GM20431 (cell line): ENCODE measurements around the gene CBFA2T2.

ENCODE experiments used
- in situ Hi-C: fragments of 300-500 bp; cut with MseI, MboI; formaldehyde crosslinking; loops from one replicate; pipeline ENCODE4 v1.15.0; 2020; ENCODE audit warnings: low sequenced_read_pairs; ENCODE audit not compliant: unreplicated experiment

The CBFA2T2 gene

DNA sequence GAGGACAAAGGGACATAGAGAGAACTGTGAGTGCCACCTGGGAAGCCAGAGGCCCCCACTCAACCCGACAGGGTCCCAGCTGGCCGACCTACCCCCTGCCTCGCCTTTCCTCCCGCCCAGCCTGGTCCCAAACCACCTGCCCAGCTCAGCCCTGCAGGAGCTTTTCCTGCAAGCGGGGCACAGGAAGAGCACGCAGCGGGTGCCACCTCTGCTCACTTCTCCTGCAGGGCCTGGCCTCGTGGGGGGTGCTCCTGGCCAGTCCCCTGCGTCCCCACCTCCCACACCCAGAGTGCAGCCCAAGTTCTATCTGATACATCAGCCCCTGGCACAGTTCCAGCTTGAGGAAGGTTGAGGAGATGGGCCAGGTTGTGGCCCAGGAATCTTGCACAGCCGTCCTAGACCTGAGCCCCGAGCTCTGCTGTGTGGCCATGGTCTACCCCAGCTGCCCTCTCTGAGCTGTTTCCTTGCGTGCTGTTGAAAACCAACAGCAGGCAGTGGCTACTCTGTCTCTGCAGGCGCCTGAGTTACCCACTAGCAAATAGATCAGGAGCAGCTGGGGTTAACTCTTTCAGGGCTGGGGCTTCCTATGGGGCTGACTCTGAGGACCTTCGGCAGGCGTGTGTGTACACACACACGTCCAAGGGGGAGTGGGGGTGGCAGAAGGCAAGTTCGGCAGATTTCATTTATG lies 182.7 kb downstream of the CBFA2T2 start:
- in situ Hi-C loops: no loop called here

DNA sequence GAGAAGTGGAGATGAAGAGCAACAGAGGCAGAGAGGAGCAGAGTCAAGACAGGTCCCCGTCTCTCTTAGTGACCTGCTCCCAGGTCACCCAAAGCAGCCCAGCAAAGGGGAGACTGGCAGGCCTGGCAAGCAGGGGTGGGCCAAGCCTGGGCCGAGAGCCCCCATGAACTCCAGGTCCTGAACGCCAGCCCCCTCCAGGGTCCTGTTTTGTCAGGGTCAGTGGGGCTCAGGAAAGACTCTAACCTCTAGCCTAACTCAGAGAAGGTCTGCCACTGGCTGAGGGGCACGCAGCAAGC lies 183.2 kb downstream of the CBFA2T2 start:
- in situ Hi-C loops: no loop called here

DNA sequence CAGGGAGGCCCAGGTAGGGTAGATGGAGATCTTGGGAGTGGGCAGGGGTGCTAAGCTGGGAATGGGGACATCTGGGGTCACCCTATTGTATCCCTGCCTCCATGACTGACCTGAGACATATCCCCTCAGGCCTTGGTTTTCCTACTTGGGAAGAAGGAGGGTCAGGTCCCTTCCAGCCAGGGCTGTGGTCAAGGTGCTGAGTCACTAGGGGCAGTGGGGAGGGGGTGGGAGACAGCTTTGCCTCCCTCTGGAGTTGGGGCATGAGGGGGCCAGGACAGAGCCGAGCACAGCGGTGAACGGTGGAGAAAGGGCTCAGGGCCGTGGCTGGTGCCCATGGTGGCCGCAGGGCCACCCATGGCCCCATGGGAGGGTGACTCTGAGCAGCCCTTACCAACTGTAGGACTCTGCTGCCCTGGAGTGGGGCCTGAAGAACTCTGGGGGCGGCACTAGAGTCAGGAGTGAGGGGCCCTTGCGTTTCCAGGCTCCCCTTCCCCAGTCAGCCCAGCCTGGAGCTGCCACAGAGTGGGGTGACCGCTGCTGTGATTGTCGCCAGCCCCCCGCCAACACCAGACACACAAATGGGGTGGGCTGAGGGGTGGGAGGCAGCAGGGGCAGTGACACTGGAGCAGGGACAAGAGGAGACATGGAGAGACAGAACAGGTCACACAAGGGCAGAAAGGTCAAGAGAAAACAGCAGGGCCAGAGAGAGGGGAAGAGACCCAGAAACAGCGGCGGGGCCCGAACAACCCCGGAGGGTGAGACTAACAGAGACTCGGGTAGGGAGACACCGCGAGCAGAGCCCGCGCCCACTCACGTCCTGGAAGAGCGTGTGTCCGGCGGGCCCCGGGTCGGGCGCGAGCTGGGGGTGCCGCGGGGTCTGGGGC lies 183.8 kb downstream of the CBFA2T2 start:
- in situ Hi-C loops: no loop called here

DNA sequence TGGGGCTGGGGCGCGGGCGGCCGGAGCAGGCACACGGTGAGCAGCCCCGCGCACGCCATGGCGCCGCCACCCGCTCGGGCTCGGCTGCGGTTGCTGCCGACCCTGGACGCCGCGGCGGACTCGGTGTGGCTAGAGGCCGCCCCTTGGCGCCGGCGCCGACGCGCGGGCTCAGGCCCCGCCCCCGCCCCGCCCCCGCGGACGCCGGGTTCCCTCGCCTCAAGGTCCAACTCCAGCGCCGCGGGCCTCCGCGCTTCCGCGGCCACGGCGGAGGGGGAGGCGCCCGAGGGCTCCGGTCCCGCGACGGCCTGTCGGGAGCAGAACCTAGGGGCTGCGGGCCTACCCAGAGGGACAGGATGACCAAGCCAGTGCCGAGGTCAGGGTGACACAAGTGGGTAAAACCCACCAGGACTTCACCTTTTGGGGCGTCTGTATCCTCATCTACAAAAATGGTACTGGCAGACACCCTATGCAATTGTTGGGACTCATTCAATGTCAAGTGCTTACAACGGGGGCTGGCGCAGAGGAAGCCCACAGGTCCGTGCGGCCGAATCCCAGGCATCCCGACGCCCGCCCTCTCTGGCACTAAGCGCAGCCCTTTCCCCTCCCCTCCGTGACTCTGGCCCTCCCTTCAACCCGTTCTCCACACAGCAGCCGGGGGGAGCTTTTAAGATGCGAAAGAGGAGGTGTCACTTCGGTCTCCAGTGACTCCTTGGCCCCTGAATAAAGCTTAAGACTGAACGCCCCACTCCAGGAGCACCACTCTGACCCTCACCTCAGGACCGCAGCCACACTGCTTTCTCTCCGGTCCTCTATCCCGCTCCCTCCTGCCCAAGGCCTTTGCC lies 184.6 kb downstream of the CBFA2T2 start, which contains the start of gene NECAB3:
Gene NECAB3, minus strand, starts transcription at position 135 of the 842 bp plus-strand sequence. Its CDS starts 76 bp downstream, at position 59.
- in situ Hi-C loops: no loop called here

DNA sequence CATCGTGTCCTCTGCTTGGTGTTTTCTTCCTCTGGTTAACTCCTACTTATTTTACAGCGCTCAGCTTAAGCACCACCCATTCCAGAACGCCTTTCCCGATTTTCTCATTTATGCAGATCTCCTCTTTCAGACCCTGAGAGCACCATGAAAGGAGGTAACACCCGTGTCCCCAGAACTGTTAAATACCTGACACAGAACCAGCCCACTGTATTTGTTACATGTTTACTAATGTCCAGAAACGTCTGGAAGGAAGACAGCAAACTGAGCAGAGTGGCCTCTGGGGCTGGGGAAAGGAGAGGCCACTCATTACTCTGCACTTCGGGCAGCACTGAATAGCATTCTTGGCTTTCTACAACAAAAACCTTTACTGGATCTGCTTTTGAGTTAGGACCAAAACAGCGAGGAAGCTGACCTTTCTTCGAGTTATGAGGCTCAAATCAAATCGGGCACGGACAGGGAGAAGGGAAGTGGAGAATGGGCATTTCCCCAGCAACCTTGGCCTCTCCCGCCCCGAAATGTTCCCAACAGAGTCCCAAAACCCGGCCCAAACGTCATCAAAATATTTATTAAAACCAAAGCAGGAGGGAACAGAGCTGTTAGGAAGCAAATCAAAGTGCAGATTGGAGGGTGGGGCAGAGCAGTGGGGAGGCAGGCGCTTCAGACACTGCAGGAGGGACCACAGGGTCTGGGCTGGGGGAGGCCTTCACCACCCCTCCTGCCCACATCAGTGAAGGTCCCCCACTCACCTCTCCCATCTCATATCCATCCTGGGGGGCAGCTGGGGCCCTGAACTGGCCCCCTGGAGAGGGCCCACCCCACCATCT lies 185.5 kb downstream of the CBFA2T2 start:
- in situ Hi-C loops: no loop called here

DNA sequence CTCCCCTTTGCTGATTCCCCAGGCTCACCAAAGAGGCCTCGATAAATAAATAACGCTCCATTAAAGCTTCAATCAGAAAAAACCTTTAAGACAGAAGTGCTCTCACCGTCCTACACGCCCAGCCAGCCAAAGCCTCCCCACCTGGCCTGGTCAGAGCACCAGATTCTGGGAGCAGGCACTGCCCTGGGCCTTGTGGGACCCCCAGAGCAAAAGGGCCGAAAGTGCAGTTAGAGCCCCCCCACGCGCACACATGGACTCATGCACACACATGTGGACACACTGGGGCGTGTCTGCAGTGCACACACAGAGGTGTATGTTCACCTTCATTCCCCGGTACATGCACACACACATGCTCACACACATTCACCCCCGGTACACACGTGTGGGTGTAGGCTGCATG lies 186.2 kb downstream of the CBFA2T2 start:
- in situ Hi-C loops: no loop called here

DNA sequence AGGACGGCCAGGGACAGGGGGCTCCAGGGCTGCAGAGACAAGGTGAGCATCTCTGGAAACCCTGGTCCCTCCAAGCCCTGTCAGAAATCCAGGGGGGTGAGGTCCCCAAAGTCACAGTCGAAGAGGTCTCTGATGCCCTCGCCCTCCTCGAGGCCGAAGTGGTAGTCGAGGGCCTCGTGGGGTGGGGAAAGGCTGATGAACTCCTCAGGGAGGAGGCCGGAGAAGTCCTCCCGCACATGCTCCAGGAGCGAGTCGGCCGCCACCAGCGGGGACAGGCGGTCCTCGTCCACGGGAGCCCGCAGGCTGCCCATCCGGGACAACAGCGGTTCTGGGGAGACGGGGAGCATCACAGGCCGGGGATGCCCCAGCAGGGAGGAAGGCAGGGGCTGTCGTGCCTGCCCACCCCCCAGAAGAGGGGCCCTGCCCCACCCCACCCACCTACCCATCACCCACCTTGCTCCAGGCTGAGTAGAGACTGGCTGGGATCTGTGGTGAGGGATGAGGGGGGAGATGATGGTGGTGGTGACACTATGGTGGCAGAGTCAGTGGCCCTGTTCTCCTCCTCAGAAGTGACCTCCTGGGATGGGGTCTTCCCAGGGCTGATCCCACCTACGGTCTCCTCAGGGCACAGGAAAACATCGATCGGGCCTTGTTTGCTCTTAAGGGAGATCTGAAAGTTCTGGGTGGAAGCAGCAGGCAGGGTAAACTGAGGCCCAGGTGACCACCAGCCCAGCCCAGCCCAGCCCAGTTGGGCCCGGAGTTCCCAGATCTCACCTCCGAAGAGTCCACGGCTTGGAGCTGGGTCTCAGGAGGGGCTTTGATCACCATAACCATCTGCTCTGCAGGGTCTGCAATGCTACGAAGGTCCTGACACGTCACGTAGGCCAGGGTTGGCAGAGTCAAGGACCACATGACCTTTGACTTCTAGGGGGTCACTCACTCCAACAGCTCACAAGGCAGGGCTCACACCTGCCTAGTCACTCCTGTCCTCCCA lies 187.1 kb downstream of the CBFA2T2 start:
- in situ Hi-C loops: no loop called here

DNA sequence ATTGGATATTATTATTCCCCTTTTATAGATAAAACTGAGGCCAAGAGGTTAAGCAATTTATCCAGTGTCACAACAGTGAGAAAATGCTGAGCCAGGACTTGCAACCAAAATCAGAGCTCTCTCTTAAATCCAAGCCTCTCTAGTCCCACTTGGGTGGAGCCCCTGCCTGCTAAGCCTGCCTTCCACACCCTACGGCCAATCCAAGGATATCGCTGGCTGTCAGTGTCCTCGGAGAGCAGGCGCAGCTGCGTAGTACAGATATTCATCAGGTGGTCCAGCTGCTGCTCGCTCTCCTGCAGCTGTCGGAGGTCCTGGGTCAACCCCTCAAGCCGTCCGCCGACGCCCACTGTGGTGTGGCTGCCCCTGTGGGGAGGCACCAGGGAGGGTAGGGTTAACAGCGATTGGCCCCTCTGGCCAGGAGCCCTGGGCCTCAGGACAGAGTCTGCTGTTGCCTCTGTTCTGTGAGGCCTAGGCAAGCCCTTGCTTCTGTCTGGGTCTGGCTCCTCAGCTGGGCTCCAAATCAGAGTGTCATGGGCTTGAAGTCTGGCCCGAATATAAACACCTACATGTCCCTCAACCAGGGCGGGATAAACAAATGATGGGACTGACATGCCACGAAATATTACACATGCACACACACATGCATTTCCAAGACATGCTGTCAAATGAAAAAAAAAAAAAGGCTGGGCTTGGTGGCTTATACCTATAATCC lies 188.3 kb downstream of the CBFA2T2 start:
- in situ Hi-C loops: no loop called here

DNA sequence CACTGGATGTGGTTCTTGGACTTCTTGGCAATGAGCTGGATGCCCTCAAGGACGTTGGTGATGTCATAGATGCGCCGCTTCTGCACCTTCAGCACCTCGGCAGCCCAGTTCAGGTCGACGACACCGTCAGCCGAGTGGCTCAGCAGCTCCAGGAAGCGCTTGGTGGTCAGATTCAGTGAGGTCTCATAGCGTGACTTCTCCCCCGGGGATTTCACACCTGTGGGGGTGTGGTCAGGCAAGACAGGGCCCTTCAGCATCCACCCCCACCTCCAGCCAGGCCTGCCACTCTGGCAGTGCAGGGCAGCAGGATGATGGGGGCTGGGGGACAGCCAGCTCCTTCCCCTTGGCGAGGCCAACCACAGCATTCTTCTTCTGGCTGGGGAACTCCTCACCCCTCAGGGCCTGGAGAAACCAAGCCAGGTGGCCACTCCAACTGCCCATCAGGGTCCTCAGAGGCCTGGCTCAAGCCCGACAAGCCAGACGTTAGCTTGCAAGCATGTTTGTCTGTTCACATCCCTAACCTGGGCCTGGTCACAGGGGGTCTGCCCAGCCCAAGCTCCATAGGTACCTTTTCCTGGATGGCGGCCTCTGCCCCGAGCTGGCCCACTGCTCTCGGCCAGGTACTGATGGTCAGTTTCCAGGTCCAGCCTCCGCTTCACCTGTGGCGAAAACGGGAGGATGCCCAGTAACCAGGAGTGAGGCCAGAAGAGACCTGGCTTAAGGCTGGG lies 190.0 kb downstream of the CBFA2T2 start:
- in situ Hi-C loops: no loop called here

DNA sequence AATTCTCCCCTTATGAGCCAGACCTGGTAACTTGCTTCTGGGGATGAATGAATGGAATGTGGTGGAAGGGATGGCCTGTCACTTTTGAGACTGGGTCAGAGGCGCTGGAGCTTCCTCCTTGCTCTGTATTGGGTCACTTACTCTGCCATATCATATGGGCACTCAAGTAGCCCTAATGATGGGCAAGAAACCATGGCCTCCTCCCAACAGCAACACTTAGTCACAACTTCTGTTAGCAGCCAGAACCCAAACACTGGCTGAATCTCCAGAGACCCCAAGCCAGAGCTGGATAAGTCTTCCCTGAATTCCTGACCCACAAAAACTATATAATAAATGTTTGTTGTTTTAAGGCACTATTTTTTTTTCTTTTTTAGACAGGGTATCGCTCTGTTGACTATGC lies 190.8 kb downstream of the CBFA2T2 start:
- in situ Hi-C loops: no loop called here

DNA sequence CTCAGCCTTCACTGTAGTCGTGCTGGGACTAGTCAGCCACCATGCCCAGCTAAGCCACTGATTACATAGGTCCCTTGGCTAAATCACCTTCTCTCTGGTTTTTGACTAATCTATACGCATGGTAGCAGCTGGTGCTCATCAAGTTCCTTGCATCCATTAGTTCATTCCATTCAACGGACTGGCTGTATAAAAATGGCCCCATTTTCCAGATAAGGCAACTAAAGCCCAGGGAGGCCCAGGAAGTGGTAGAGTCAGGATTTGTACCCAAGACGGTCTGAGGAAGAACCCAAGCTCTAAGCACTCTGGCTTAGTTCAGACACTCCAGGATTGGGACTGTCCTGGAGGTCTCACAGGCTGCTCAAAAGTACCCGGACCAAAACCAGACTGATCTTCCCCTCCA lies 191.4 kb downstream of the CBFA2T2 start:
- in situ Hi-C loops: no loop called here

DNA sequence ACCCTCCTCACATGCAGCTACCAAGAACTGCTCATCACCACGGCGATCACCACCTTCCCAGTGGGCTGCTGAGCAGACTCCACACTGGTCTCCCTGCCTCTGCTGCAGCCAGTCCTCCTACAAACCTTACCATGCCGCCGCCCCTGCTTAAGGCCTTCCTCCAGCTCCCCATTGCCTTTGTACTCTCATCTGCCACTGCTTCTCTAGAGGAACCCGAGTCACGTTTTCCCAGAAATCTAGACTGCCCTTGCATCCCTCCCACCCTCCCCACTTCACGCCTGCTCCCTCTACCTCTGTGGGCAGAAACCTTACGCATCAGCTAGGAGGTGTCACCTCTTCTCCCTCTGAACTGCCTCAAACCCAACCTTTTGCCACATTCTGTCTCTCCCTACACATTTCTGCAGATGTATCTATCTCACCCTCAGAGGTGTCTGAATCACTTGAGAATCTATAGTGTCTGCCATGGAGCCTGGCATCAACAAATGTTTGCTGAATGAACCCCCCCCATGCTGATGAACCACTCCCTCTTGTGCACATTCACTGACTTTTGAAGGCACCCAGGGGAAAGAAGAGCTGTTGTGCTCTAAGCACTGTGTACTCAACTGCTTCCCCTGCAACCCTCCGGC lies 191.9 kb downstream of the CBFA2T2 start:
- in situ Hi-C loops: no loop called here

DNA sequence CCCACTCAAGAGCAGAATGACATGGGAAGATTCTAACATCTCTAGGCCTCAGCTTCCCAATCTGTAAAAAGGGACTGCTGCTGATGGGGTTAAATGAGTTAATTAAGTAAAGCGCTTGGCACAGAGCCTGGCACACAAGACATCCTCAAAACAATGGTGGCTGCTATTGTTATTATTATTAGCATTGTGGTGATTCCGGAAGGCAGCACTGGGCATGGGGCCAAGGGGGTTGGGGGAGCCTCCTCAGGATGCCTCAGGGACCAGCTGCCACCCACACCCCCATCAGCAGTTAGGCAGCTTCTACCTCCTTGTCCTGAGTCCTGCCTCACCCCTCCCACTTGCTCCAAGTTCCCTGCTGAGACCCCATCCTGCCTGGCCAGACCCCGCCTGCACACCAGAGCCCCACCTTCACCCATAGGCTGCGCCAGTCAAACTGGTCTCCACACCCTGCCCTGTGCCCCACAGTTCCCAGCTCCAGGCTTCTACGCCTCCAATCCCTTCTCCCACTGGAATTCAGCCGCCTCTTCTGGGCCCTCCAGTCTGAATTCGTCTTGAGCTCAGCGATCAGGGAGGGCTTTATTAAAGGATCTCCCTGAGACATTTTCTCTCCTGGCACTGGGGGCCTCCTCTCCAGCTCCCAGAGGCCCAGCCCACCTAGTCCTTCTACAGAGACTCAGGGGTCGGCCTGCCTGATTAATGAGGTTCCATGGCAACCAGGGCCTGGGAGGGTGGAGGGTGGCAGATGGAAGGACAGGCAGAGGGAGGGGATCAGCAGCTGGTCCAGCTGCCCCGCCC lies 194.8 kb downstream of the CBFA2T2 start:
- in situ Hi-C loops: no loop called here

DNA sequence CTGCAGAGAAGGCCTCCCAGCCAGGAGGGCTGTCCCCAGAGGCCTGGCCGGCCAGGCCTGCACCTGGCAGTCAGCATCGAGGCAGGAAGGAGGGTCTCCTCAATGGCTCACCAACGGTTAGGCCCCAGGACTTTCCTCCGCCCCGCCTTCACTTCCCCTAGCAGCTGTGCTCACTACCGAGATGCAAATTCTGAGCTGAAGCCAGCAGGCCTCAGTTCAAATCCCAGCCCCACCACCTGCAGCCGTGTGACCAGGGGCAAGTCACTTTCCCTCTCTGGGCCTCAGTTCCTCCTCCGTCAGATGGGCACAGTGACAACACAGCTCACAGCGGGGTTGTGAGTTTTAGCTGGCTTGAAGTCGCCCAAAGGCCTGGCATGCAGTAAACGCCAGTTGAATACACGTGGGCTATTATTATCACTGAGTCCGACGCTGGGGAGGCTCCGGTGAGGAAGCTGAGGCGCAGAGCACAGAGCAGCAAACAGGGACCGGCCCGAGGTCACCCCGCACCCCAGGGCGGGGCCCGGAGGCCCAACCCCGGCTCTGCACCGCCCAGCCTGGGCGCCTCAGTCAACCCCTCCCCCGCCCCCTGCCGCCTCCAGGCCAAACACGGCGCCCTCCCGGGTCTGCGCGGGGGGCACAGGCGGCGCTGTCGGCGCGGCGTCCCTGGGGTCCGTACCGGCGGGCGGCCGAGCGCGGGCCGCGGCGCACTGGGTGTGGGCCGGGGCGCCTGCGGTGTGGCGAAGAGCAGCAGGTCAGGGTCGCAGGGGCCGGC lies 195.6 kb downstream of the CBFA2T2 start:
- in situ Hi-C loops: no loop called here

DNA sequence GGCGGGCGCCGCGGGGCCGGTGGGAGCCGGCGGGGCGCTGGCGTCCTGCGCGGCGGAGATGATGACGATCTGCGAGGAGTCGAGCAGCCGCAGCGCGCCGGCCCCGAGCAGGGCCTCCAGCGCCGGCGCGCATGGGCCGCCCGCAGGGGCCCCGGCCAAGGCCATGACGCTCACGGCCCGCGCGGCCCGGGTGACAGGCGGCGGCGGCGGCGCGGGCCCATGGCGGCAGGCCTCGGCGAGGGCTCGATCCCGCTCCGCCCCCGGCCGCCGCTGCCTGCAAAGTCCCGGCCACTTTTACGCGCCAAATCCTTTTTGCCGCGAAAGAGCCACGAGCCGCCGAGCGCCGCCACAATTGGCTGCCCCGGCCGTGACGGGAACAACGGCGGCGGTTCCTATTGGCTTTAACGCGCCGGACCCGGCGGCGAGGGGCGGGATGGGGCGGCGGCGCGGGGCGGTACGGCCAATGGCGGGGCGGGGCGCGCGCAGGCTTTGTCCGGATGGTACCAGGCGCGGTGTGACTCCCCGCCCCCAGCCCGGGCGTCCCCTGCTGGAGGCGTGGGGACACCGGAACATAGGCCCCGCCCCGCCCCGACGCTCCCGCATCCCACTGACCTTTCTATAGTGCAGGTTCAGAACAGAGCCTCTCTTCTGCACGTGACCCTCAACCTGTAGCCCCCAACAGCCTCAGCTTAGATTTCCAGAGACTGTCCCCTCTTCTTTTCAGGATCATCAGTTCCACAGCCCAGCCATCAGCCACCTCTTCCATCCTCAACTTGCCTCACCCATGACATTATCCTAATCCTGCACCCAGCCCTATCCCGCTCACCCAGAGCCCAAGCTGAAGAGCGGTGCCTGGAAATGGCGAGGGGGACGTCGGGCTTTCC lies 196.4 kb downstream of the CBFA2T2 start, which contains the start of gene E2F1:
Gene E2F1, minus strand, starts transcription at position 286 of the 884 bp plus-strand sequence. Its CDS starts 121 bp downstream, at position 165.
- in situ Hi-C loops: no loop called here
